WTC11 (cell line): ENCODE measurements around the gene ZNRF3. TPM values are rescaled to one million over a fixed set of nuclear protein-coding genes. Genes with fewer than 3 reads are reported as not detected.

Experiments used
- ATAC-seq: fragments of 200-7000 bp; cut with Tn5 transposase; 2 replicates; pipeline ENCODE4 v1.10.0; 2021; ENCODE audit warnings: mild to moderate bottlenecking, moderate library complexity
- CTCF ChIA-PET: fragments of 300-600 bp; sonication (Branson Sonifier 250); formaldehyde crosslinking; loops from one replicate; lab custom pipeline; 2021; ENCODE audit warnings: antibody characterized with exemption; lab: Charles Lee
- POLR2A ChIA-PET: fragments of 350-600 bp; sonication (Branson Sonifier 250); formaldehyde crosslinking; loops from one replicate; lab custom pipeline; 2021; ENCODE audit warnings: antibody characterized with exemption; lab: Charles Lee
- DNase-seq: peaks from one replicate; pipeline ENCODE4 v3.0.0; 2021; ENCODE audit warnings: low spot score
- H3K27ac Mint-ChIP-seq: 2 replicates; pipeline ENCODE4 v1.8.0; 2021; ENCODE audit warnings: mixed read lengths
- H3K27me3 Mint-ChIP-seq: 2 replicates; pipeline ENCODE4 v1.8.0; 2021; ENCODE audit warnings: low read depth, mild to moderate bottlenecking, moderate library complexity, mixed read lengths
- H3K36me3 Mint-ChIP-seq: 2 replicates; pipeline ENCODE4 v1.8.0; 2021; ENCODE audit warnings: mixed read lengths
- H3K4me1 Mint-ChIP-seq: 2 replicates; pipeline ENCODE4 v1.8.0; 2022; ENCODE audit warnings: mixed read lengths
- H3K4me3 Mint-ChIP-seq: 2 replicates; pipeline ENCODE4 v1.8.0; 2021; ENCODE audit warnings: mild to moderate bottlenecking, moderate library complexity, mixed read lengths
- H3K9me3 Mint-ChIP-seq: 2 replicates; pipeline ENCODE4 v1.8.0; 2021; ENCODE audit warnings: mixed read lengths
- CREB1 ChIP-seq: sonication (generic); formaldehyde crosslinking; IDR thresholded peaks from 2 replicates; pipeline ENCODE4 v1.8.0; 2023; ENCODE audit warnings: mild to moderate bottlenecking, missing genetic modification reagents
- CREM ChIP-seq: sonication (generic); formaldehyde crosslinking; IDR thresholded peaks from 2 replicates; pipeline ENCODE4 v1.8.1; 2022; ENCODE audit warnings: mild to moderate bottlenecking, missing genetic modification reagents, moderate library complexity
- ELF4 ChIP-seq: sonication (generic); formaldehyde crosslinking; IDR thresholded peaks from 2 replicates; pipeline ENCODE4 v1.8.1; 2022; ENCODE audit warnings: low read depth, mild to moderate bottlenecking, moderate library complexity, missing genetic modification reagents
- FOXK1 ChIP-seq: sonication (generic); formaldehyde crosslinking; IDR thresholded peaks from 2 replicates; pipeline ENCODE4 v1.8.0; 2022; ENCODE audit warnings: mild to moderate bottlenecking, moderate library complexity, missing genetic modification reagents
- FOXP1 ChIP-seq: sonication (generic); formaldehyde crosslinking; IDR thresholded peaks from 2 replicates; pipeline ENCODE4 v1.8.0; 2022; ENCODE audit warnings: missing genetic modification reagents, mild to moderate bottlenecking, moderate library complexity, borderline replicate concordance
- GABPB1 ChIP-seq: sonication (generic); formaldehyde crosslinking; IDR thresholded peaks from 2 replicates; pipeline ENCODE4 v1.8.1; 2023; ENCODE audit warnings: mild to moderate bottlenecking, missing genetic modification reagents
- HMGA2 ChIP-seq: fragments of 250-450 bp; sonication (Bioruptor Pico); IDR thresholded peaks from 2 replicates; pipeline ENCODE4 v1.4.0; 2021; ENCODE audit warnings: mild to moderate bottlenecking, moderate library complexity
- KAT7 ChIP-seq: sonication (generic); formaldehyde crosslinking; IDR thresholded peaks from 2 replicates; pipeline ENCODE4 v1.8.1; 2023; ENCODE audit warnings: missing genetic modification reagents, mild to moderate bottlenecking, borderline replicate concordance
- NFE2L1 ChIP-seq: sonication (generic); formaldehyde crosslinking; IDR thresholded peaks from 2 replicates; pipeline ENCODE4 v1.8.1; 2023; ENCODE audit warnings: missing genetic modification reagents
- NFYB ChIP-seq: sonication (generic); formaldehyde crosslinking; conservative IDR thresholded peaks from 2 replicates; pipeline ENCODE4 v1.8.0; 2022; ENCODE audit warnings: low read depth, missing genetic modification reagents
- NR2C2 ChIP-seq: sonication (generic); formaldehyde crosslinking; IDR thresholded peaks from 2 replicates; pipeline ENCODE4 v1.8.0; 2022; ENCODE audit warnings: mild to moderate bottlenecking, missing genetic modification reagents
- RORB ChIP-seq: fragments of 250-450 bp; sonication (Bioruptor Pico); IDR thresholded peaks from 2 replicates; pipeline ENCODE4 v1.9.0; 2021; ENCODE audit warnings: mild to moderate bottlenecking
- ZNF232 ChIP-seq: sonication (generic); formaldehyde crosslinking; IDR thresholded peaks from 2 replicates; pipeline ENCODE4 v1.8.0; 2022; ENCODE audit warnings: mild to moderate bottlenecking, missing genetic modification reagents
- ZNF317 ChIP-seq: sonication (generic); formaldehyde crosslinking; IDR thresholded peaks from 2 replicates; pipeline ENCODE4 v1.8.1; 2023; ENCODE audit warnings: low read depth, mild to moderate bottlenecking, moderate library complexity, missing genetic modification reagents, borderline replicate concordance
- ZNF671 ChIP-seq: fragments of 250-450 bp; sonication (Bioruptor Pico); IDR thresholded peaks from 2 replicates; pipeline ENCODE4 v1.8.0; 2021; ENCODE audit warnings: mild to moderate bottlenecking
- total RNA-seq: library from RNA; stranded (reverse); gene quantifications from 3 replicates; pipeline ENCODE4 v1.2.3, GENCODE V29; 2021
- TF ChIP-seq, protein P1 (sequence below): sonication (generic); formaldehyde crosslinking; IDR thresholded peaks from 2 replicates; pipeline ENCODE4 v1.8.0; 2022; ENCODE audit warnings: mild to moderate bottlenecking, missing genetic modification reagents
- TF ChIP-seq, protein P2 (sequence below): fragments of 250-450 bp; sonication (Bioruptor Pico); IDR thresholded peaks from 2 replicates; pipeline ENCODE4 v1.8.0; 2021; ENCODE audit warnings: mild to moderate bottlenecking
- TF ChIP-seq, protein P3 (sequence below): sonication (generic); formaldehyde crosslinking; IDR thresholded peaks from 2 replicates; pipeline ENCODE4 v1.8.0; 2022; ENCODE audit warnings: mild to moderate bottlenecking, missing genetic modification reagents
- TF ChIP-seq, protein P4 (sequence below): sonication (generic); formaldehyde crosslinking; IDR thresholded peaks from 2 replicates; pipeline ENCODE4 v1.8.0; 2023; ENCODE audit warnings: missing genetic modification reagents, mild to moderate bottlenecking, borderline replicate concordance
- TF ChIP-seq, protein P5 (sequence below): sonication (generic); formaldehyde crosslinking; IDR thresholded peaks from 2 replicates; pipeline ENCODE4 v1.8.0; 2022; ENCODE audit warnings: mild to moderate bottlenecking, missing genetic modification reagents
- TF ChIP-seq, protein P6 (sequence below): sonication (generic); formaldehyde crosslinking; IDR thresholded peaks from 2 replicates; pipeline ENCODE4 v1.8.1; 2023; ENCODE audit warnings: mild to moderate bottlenecking, missing genetic modification reagents

ZNRF3 gene
- total RNA-seq, 1 experiment from 2014 or later: 25.4 TPM

DNA sequence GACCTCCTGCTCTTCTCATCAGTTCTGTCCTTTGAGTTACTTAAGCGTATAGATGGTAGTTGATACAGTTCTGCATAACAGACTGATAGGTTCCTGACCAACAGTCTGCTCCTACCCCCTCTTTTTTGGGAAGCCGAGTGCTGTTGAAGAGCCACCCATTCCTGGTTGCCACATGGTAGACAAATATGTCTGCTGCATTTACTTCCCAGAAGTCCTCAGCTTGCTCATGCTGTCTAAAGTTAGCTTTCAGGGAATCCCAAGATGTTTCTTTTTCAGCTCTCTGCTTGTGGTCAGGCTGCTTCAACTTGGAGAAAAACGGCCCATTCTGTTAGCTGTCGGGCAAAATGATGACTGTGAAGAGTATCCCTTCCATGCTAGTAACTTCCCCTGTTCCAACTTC lies 129.6 kb downstream of the ZNRF3 start:
- ChIA-PET CTCF (interaction anchor here (0.6 to 2.0 kb wide), 2 partner anchors 27 to 74 kb away, joined by 3 to 9 read pairs; no protein-coding TSS in a partner anchor), POLR2A (interaction anchor here (0.6 kb wide), 1 partner anchor 12 kb away, joined by 3 read pairs; no protein-coding TSS in a partner anchor)
- Mint-ChIP-seq H3K27ac (no peak overlapping the region), H3K27me3 (no peaks in the 10 kb centered on the region), H3K36me3 (peaks cover 9% of the 10 kb centered on the region), H3K9me3 (peaks cover 4% of the 10 kb centered on the region)
- DNase-seq: no peak
- TF ChIP-seq, protein P1, sequence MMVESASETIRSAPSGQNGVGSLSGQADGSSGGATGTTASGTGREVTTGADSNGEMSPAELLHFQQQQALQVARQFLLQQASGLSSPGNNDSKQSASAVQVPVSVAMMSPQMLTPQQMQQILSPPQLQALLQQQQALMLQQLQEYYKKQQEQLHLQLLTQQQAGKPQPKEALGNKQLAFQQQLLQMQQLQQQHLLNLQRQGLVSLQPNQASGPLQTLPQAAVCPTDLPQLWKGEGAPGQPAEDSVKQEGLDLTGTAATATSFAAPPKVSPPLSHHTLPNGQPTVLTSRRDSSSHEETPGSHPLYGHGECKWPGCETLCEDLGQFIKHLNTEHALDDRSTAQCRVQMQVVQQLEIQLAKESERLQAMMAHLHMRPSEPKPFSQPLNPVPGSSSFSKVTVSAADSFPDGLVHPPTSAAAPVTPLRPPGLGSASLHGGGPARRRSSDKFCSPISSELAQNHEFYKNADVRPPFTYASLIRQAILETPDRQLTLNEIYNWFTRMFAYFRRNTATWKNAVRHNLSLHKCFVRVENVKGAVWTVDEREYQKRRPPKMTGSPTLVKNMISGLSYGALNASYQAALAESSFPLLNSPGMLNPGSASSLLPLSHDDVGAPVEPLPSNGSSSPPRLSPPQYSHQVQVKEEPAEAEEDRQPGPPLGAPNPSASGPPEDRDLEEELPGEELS (CRISPR knock-in tag): no peak
- TF ChIP-seq FOXP1 (CRISPR knock-in tag) (no peak), NFYB (CRISPR knock-in tag) (no peak), GABPB1 (CRISPR knock-in tag) (no peak), HMGA2 (CRISPR knock-in tag) (no peak), NFE2L1 (CRISPR knock-in tag) (no peak), CREM (CRISPR knock-in tag) (no peak), ZNF671 (CRISPR knock-in tag) (no peak), NR2C2 (CRISPR knock-in tag) (no peak), ZNF232 (CRISPR knock-in tag) (no peak), CREB1 (CRISPR knock-in tag) (no peak)
- TF ChIP-seq, protein P2, sequence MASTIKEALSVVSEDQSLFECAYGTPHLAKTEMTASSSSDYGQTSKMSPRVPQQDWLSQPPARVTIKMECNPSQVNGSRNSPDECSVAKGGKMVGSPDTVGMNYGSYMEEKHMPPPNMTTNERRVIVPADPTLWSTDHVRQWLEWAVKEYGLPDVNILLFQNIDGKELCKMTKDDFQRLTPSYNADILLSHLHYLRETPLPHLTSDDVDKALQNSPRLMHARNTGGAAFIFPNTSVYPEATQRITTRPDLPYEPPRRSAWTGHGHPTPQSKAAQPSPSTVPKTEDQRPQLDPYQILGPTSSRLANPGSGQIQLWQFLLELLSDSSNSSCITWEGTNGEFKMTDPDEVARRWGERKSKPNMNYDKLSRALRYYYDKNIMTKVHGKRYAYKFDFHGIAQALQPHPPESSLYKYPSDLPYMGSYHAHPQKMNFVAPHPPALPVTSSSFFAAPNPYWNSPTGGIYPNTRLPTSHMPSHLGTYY (CRISPR knock-in tag): no peak
- TF ChIP-seq, protein P3, sequence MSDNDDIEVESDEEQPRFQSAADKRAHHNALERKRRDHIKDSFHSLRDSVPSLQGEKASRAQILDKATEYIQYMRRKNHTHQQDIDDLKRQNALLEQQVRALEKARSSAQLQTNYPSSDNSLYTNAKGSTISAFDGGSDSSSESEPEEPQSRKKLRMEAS (CRISPR knock-in tag): no peak
- TF ChIP-seq, protein P4, sequence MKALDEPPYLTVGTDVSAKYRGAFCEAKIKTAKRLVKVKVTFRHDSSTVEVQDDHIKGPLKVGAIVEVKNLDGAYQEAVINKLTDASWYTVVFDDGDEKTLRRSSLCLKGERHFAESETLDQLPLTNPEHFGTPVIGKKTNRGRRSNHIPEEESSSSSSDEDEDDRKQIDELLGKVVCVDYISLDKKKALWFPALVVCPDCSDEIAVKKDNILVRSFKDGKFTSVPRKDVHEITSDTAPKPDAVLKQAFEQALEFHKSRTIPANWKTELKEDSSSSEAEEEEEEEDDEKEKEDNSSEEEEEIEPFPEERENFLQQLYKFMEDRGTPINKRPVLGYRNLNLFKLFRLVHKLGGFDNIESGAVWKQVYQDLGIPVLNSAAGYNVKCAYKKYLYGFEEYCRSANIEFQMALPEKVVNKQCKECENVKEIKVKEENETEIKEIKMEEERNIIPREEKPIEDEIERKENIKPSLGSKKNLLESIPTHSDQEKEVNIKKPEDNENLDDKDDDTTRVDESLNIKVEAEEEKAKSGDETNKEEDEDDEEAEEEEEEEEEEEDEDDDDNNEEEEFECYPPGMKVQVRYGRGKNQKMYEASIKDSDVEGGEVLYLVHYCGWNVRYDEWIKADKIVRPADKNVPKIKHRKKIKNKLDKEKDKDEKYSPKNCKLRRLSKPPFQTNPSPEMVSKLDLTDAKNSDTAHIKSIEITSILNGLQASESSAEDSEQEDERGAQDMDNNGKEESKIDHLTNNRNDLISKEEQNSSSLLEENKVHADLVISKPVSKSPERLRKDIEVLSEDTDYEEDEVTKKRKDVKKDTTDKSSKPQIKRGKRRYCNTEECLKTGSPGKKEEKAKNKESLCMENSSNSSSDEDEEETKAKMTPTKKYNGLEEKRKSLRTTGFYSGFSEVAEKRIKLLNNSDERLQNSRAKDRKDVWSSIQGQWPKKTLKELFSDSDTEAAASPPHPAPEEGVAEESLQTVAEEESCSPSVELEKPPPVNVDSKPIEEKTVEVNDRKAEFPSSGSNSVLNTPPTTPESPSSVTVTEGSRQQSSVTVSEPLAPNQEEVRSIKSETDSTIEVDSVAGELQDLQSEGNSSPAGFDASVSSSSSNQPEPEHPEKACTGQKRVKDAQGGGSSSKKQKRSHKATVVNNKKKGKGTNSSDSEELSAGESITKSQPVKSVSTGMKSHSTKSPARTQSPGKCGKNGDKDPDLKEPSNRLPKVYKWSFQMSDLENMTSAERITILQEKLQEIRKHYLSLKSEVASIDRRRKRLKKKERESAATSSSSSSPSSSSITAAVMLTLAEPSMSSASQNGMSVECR (CRISPR knock-in tag): no peak
- TF ChIP-seq, all 79 proteins: peak for 0
- ATAC-seq: no peak
- Mint-ChIP-seq H3K4me1 (peaks cover 72% of the 10 kb centered on the region), H3K4me3 (no peak overlapping the region)

DNA sequence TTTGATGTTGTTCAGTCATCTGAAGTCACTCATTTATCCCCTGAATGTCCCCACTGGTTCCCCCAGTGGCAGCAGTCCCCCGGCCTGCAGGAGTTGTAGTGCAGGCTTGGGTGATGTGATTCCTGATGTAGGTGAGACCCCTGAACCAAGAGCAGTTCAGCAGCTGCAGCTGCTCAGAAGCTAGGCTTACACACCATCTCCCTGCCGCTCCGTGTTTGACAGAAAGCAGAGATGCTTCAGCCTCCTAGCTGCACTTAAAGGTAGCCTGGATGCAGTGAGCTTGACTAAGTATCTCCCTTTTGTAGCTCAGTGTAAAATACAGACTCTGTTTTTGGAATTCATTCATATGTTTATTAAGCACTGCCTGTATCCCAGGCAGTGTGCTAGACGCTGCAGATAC lies 130.9 kb downstream of the ZNRF3 start:
- DNase-seq (no peak), ATAC-seq (no peak)
- H3K27ac Mint-ChIP-seq: no peak overlapping the region
- H3K4me1 Mint-ChIP-seq: peaks cover 59% of the 10 kb centered on the region
- CTCF ChIA-PET: interaction anchor here (0.6 to 1.7 kb wide), 5 partner anchors 16 to 159 kb away, joined by 3 to 8 read pairs (median 3); partner anchors contain the start of gene ZNRF3
- no peak overlapping the region for H3K4me3 Mint-ChIP-seq
- POLR2A ChIA-PET: interaction anchor here (0.9 to 2.0 kb wide), 2 partner anchors 9 to 107 kb away, joined by 5 to 8 read pairs; no protein-coding TSS in a partner anchor
- H3K27me3 Mint-ChIP-seq: no peaks in the 10 kb centered on the region
- H3K36me3 Mint-ChIP-seq: peaks cover 14% of the 10 kb centered on the region
- peaks cover 11% of the 10 kb centered on the region for H3K9me3 Mint-ChIP-seq
- TF ChIP-seq RORB (CRISPR knock-in tag): no peak
- no peak for TF ChIP-seq ZNF317 (CRISPR knock-in tag)
- TF ChIP-seq ZNF671 (CRISPR knock-in tag): no peak
- no peak for TF ChIP-seq CREM (CRISPR knock-in tag)
- TF ChIP-seq KAT7 (CRISPR knock-in tag): no peak
- TF ChIP-seq, protein P5, sequence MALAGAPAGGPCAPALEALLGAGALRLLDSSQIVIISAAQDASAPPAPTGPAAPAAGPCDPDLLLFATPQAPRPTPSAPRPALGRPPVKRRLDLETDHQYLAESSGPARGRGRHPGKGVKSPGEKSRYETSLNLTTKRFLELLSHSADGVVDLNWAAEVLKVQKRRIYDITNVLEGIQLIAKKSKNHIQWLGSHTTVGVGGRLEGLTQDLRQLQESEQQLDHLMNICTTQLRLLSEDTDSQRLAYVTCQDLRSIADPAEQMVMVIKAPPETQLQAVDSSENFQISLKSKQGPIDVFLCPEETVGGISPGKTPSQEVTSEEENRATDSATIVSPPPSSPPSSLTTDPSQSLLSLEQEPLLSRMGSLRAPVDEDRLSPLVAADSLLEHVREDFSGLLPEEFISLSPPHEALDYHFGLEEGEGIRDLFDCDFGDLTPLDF (CRISPR knock-in tag): no peak
- no peak for TF ChIP-seq FOXK1 (CRISPR knock-in tag)
- TF ChIP-seq, protein P6, sequence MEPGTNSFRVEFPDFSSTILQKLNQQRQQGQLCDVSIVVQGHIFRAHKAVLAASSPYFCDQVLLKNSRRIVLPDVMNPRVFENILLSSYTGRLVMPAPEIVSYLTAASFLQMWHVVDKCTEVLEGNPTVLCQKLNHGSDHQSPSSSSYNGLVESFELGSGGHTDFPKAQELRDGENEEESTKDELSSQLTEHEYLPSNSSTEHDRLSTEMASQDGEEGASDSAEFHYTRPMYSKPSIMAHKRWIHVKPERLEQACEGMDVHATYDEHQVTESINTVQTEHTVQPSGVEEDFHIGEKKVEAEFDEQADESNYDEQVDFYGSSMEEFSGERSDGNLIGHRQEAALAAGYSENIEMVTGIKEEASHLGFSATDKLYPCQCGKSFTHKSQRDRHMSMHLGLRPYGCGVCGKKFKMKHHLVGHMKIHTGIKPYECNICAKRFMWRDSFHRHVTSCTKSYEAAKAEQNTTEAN (CRISPR knock-in tag): no peak
- no peak for TF ChIP-seq ELF4 (CRISPR knock-in tag)
